T-helper 2 cell treated with Interferon-gamma antibody and Interleukin-4, amounts not matched to agents 100 ng/mL and 5 ng/mL, for 36 hours (primary cell): ENCODE measurements around the gene DPCD. TPM values are rescaled to one million over a fixed set of nuclear protein-coding genes. Genes with fewer than 3 reads are reported as not detected.
"Not testable (repeated sequence)": the region's sequence is repeated elsewhere in the genome, so short reads cannot be mapped to it uniquely, and the experiment has no call there.

ENCODE experiments used
- intact Hi-C: fragments of 100-400 bp; cut with micrococcal nuclease; formaldehyde crosslinking; loops from one replicate; pipeline ENCODE4 v1.15.1; 2023
- total RNA-seq: library from RNA; stranded (reverse); gene quantifications from 2 replicates; pipeline ENCODE4 v1.2.3, GENCODE V29; 2022

Gene DPCD
- total RNA-seq, 1 donor from 2014 or later = 2.0 TPM

DNA sequence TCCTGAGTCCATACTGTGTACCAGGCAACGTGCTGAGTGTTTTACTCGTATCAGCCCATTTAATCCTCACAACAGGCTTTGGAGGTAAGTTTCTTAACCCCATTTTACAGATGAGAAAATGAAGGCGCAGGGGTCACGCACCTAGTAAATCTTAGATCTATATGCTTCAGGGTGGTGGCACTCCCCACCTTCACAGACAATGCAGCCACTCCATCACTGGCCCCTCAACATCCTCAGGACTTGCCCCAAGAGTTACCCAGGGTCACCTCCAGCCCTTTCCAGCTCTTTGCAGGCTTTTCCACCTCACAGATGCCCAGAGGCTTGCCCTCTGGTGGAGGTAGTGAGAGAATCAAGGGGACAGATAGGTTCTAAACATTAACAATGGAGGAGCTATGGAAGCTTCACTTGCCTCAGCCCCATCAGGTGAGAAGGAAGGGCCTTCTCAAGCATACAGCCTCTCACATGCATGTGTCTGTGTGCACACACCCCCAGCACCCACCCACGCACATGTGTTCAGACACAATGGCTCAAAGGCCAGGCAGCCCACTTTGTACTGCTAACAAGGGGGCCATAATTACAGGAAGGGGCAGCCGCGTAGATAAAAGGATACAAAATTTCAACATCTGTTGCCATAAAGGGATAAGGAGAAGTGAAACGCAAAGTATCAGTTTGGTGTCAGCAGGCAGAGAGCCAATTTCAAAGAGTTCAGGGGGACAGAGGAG, 29.1 kb downstream of the DPCD start:
- intact Hi-C loops = no loop called here

DNA sequence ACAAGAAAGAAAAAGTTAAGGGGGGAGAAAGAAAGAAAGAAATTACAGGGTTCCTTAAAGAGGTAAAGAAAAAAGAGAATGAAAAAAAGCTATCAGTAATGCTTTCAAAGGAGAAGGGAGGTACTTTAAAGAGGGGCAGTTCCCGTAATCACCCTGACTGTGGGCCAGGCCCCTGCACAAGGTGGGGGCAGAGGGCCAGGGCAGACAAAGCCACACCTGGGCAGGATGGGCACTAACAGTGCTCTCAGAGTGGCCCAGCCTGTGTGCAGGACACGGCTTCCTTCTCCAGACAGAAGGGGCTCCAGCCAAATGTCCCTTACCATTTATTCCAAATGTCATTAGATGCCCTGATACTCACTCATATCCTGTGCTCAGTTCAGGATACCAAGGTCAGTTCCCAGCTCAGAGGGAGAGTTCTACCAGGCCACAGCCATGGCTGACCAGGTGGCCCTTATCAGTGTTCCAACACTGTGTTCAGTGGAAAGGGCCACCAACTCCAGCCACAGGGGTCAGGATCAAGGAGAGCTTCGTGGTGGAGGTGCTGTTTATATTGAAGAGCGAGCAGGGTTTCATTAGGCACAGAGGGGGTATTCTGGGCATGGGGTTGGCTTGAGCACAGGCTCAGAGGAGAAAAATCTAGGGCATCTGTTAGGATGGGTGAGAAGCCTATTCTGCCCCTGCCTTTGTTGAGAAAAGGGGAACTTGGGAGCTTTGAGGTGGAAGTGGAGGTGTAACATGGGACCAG, 29.9 kb downstream of the DPCD start:
- intact Hi-C loops = no loop called here

DNA sequence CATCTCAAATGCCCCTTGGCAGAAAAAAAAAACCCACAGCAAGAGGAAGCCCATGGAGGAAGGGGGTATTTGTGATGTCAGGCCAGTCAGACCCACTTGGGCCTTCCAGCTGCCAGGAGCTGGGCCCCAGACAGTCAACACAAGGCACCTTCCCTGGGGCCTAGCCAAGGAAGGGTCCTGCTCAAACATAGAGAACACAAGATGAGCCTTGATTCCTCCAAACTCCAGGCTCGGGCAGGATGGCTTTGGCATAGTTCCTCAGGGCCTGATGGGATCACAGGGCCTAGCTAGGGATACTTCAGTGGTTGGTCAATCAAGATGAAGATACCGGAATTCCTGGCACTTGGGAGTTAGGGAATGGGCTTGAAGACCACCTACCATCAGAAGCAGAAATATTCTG, 30.8 kb downstream of the DPCD start:
- intact Hi-C loops = no loop called here

GRCh38 chr10:101619983-101620382, 31.9 kb downstream of the DPCD start:
- intact Hi-C loops = no loop called here

DNA sequence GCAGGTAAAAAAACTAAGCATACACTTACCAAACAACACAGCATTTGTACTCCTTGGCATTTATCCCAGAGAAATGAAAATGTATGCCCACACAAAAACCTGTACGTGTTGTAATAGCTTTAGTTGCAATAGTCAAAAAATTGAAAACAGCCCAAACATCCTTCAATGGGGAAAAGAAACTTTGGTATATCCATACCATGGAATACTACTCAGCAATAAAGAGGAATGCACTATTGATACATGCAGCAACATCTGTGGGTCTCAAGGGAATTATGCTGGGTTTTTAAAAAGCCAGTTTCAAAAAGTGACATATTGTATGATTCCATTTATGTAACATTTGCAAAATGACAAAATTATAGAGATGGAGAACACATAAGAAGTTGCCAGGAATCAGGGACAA, 35.4 kb downstream of the DPCD start:
- intact Hi-C loops = no loop called here

DNA sequence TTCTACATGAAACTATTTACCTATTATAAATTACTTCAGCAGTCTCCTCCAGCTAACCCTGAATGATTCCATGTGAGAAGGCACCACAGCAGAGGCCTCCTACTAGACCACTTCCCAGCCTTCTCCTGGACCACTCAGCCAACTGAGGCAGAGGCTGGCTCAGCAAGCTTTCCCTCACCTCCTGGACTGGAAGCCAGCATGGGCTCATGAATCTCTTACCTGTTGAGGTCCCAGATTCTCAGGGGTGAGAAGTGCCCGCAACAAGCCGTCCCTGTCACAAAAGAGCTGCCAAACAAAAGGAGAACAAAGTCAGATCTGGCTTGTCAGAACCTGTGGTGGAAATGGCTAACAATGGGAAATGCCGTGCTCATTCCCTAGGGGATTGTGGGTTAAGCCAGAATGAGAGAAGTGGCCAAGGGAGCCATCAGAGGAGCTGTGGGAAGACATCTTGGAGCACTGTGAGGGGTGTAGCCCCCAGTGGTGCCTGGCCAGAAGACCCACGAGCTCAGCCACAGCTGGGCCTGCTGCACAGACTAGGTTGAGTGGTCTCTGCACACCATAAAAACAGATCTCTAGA, 36.5 kb downstream of the DPCD start:
- intact Hi-C loops = no loop called here

DNA sequence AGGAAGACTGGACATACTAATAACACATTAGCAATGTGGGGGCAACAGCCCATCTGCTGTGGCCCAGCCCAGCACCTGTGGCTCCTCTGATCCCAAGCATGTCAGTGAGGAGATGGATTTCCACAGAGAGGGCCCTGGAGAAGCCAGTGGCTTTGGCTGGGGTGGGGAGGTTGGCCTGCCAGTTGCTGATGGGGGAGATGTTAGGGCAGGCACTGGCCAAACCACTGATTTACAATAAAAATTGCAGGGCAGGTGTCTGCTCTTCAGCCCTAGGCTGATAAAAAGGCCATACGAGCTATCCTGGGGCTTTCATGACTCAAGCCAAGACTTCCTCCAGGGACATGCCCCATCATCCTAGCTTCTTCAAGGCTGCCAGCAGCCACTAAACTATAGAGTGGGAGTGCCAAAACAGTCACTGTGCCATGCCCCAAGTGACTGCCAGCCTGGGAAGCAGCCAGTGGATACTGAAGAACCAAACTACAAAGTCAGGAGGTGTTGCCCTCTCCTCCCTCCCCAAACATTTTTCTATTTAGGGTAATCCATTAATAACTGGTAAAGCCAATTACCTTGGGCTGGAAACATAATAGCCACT, 37.8 kb downstream of the DPCD start:
- intact Hi-C loops = no loop called here

- intact Hi-C loops = no loop called here
Measured at GRCh38 chr10:101629837-101630632, 41.9 kb downstream of the DPCD start.

- intact Hi-C loops = no loop called here
Measured at GRCh38 chr10:101630633-101630920, 42.5 kb downstream of the DPCD start.

DNA sequence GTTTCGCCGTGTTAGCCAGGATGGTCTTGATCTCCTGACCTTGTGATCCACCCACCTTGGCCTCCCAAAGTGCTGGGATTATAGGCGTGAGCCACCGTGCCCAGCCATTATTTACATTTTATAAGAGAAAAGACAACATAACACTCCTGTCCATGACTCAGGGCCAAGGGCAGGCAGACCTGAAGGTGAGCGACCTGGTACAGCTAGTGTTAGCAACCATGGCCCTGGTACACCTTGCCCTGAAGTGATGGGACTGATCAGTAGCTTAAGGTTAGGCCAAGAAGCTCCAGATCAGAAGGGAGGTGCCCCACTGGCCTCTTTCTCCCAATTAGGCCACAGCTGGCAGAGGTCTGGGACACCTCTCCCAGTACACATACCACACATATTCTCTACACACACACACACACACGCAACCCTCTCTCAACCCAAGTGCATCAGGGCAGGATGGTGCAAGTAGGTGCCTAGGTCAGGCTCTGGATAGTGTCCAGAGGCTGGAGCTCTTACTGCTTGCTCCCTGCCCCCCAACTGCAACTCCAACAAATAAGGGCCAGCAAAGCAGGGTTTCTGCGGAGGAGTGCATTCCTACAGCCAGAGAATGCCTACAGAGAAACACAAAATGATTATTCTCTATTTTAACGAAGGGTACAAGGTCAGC, 43.8 kb downstream of the DPCD start:
- intact Hi-C loops = no loop called here

- intact Hi-C loops = not testable (repeated sequence)
Measured at GRCh38 chr10:101633510-101633909, 45.4 kb downstream of the DPCD start.

DNA sequence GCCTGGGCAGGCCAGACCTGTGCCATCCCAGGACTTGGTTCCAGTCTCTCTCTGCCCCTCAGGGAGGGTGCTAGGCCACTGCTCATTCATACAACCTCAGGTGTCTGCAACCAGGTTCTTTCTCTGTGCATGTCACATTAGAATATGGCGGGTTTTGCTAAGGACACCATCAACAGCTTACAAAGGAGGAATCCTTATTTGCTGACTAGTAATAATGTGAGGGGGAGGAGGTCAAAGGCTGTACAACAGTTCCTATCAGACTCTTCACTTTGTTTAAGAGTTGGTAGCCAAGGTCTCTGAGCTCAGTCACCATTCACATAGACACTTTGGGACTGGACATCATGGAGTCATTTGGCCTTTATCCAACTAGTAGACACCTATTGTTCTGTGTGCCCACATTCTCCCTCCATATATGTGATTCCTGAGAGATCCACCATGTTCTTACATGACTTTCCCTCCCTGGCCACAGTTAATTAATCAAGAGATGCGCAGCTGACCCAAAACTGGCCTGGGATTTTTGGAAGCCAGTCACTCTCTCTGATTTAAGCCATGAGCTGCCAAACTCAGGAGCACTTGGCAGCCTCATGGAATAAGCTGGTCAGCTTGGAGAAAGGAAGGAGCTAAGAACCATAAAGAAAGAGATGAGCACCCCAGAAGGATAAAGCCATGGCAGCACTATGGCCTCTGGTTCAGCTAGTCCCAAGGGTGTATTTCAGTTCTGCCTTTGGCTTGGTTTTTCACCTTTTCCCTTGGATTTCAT, 51.2 kb downstream of the DPCD start:
- intact Hi-C loops = no loop called here

GRCh38 chr10:101643546-101643945, 55.4 kb downstream of the DPCD start:
- intact Hi-C loops = no loop called here

- intact Hi-C loops = no loop called here
Measured at GRCh38 chr10:101644002-101644401, 55.9 kb downstream of the DPCD start.

- intact Hi-C loops = no loop called here
Measured at GRCh38 chr10:101645659-101646058, 57.5 kb downstream of the DPCD start.

GRCh38 chr10:101646364-101646763, 58.2 kb downstream of the DPCD start:
- intact Hi-C loops = no loop called here

GRCh38 chr10:101647255-101647654, 59.1 kb downstream of the DPCD start:
- intact Hi-C loops = no loop called here

DNA sequence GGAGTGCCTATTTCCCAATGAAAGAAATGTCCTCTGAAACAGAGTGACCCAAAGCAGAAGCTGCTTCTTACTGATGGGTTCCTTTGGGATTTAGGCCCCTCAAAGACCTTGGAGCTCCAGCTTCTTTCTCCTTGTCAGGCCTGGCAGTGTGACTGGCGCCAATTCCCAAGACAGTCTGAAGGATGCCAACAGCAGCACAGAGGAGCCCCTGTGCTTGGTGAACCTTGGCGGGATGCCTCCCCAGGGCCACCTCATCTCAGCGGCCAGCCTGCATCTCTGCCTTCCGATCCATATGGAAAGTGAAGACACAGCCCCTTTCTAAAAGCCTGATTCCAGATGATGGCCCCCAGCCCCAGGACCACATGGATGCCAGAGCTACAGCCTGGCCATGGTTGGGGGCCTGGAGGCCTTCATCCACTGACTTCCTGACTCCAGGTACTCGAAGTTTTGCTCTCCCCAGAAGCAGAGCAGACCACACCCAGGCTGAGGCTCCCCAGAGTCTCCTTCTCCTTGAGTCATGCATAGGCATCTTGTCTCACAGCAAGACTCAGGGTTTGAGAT, 61.5 kb downstream of the DPCD start:
- intact Hi-C loops = no loop called here

- intact Hi-C loops = no loop called here
Measured at GRCh38 chr10:101650863-101651262, 62.7 kb downstream of the DPCD start.

- intact Hi-C loops = no loop called here
Measured at GRCh38 chr10:101651336-101651735, 63.2 kb downstream of the DPCD start.
